Adipocyte (in vitro differentiated cells): Measurements from ENCODE around the gene CD276.
A peak's percentile ranks its signal among the peaks of the same experiment; 100 is the strongest.
"Not testable (repeated sequence)": the region's sequence is repeated elsewhere in the genome, so short reads cannot be mapped to it uniquely, and the experiment has no call there.

Experiments
- DNase-seq: peaks from one replicate; pipeline ENCODE4 v3.0.0-alpha.2; 2015; ENCODE audit warnings: low read depth
- H3K27me3 ChIP-seq: replicated peaks from 2 replicates; pipeline ENCODE4 v1.7.0; 2013; ENCODE audit warnings: mild to moderate bottlenecking, low read length, moderate library complexity; ENCODE audit not compliant: control insufficient read depth, insufficient read depth
- H3K36me3 ChIP-seq: 2 replicates; pipeline ENCODE4 v1.7.0; 2013; ENCODE audit warnings: low read length, mild to moderate bottlenecking, moderate library complexity; ENCODE audit not compliant: control insufficient read depth, insufficient read depth, severe bottlenecking
- H3K4me1 ChIP-seq: 2 replicates; pipeline ENCODE4 v1.7.0; 2013; ENCODE audit warnings: mild to moderate bottlenecking, low read length, moderate library complexity; ENCODE audit not compliant: control insufficient read depth, insufficient read depth
- H3K4me3 ChIP-seq: 2 replicates; pipeline ENCODE4 v1.7.0; 2013; ENCODE audit warnings: mild to moderate bottlenecking, low read length, moderate library complexity
- H3K9ac ChIP-seq: 2 replicates; pipeline ENCODE4 v1.7.0; 2013; ENCODE audit warnings: mild to moderate bottlenecking, low read length, moderate library complexity
- H3K9me3 ChIP-seq: 2 replicates; pipeline ENCODE4 v1.7.0; 2013; ENCODE audit warnings: mild to moderate bottlenecking, low read length, moderate library complexity; ENCODE audit not compliant: control insufficient read depth

Gene CD276

DNA sequence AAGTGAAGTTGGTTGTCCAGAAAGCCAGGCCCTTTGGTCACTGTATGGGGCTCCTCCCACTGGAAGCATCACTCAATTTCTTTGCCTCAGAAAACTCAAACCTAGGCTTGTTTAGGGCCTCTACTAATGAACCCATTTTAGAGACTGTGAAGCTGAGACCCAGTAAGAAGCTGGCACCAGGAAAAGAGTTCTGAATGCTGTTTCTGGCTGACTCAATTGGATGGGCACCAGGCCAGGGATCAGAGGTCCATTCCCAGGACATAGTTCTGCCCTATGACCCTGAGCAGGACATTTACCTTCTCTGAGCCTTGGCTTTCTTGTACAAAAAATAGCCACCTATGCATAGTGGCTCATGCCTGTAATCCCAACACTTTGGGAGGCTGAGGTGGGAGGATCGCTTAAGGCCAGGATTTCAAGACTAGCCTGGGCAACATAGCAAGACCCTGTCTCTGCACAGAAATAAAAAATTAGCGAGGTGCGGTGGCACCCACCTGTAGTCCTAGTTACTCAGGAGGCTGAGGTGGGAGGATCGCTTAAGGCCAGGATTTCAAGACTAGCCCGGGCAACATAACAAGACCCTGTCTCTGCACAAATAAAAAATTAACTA is 30.6 kb downstream of the CD276 start:
- Histone ChIP-seq H3K4me3 (no peak overlapping the region), H3K4me1 (peaks cover 16% of the 10 kb centered on the region), H3K9me3 (no peaks in the 10 kb centered on the region), H3K27me3 (no peaks in the 10 kb centered on the region), H3K9ac (no peak overlapping the region), H3K36me3 (peaks cover 48% of the 10 kb centered on the region)
- no peak for DNase-seq

DNA sequence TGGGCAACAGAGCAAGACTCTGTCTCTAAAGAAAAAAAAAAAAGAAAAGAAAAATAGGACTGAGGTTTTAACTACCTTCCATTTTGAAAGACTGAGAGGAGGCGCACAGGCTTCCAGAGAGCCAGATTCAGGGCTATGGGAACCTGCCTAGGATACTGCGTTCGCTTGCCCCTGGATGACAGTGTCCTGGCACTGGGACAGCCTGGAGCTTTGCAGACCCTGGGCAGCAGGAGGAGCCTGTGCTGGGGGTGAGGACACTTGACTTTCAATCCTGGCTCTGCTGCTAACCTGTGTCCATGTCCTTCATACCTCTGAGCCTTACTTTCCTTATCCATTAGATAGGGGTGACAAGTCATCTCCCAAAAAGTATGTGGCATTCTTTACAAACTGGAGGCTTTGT is 31.2 kb downstream of the CD276 start:
- DNase-seq = no peak
- H3K4me1 ChIP-seq = peaks cover 22% of the 10 kb centered on the region

DNA sequence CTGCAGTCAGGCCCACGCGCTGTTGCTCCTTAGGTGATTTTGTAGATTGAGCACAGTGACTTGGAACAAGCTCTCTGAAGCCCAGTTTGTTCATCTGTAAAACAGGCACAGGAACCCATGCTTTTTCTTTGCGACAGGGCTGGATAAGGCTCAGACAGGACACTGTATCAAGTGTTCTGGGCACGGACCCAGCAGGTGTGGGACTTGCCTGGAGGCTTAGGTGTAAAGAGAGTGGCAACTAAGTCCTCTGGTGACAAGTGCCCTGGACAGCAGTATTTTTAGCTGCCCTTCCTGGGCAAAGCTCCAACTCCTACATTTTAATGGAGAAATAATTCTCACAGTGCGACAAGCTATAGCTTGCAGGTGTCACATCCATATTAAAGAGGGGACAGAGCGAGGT is 32.2 kb downstream of the CD276 start:
- H3K36me3 ChIP-seq = peaks cover 32% of the 10 kb centered on the region
- H3K27me3 ChIP-seq = no peaks in the 10 kb centered on the region
- H3K4me3 ChIP-seq = no peak overlapping the region
- peaks cover 23% of the 10 kb centered on the region for H3K4me1 ChIP-seq
- no peak overlapping the region for H3K9ac ChIP-seq
- H3K9me3 ChIP-seq = no peaks in the 10 kb centered on the region
- no peak for DNase-seq

More for the DNA sequence above, 31.2 kb downstream of the CD276 start:
- Histone ChIP-seq H3K9me3 (no peaks in the 10 kb centered on the region), H3K9ac (no peak overlapping the region), H3K4me3 (no peak overlapping the region), H3K27me3 (no peaks in the 10 kb centered on the region), H3K36me3 (peaks cover 42% of the 10 kb centered on the region)

DNA sequence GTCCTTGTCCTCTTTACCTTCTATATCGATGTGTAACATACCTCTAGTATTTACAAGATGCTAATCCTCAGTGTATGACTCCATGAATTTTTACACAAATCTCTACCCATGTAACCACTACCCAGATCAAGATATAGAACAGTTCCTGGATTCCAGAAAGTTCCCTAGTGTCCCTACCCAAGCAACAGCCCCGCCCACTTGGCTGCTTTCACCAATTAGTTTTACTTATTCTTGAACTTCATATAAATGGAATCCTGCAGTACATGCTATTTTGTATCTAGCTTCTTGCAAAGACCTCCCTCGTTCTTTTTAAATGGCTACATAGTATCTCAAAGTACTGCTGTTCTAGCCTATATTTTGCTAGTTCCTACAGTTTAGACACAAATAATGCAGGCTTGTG is 33.0 kb downstream of the CD276 start:
- peak; percentile 27 for DNase-seq
- no peaks in the 10 kb centered on the region for H3K27me3 ChIP-seq

DNA sequence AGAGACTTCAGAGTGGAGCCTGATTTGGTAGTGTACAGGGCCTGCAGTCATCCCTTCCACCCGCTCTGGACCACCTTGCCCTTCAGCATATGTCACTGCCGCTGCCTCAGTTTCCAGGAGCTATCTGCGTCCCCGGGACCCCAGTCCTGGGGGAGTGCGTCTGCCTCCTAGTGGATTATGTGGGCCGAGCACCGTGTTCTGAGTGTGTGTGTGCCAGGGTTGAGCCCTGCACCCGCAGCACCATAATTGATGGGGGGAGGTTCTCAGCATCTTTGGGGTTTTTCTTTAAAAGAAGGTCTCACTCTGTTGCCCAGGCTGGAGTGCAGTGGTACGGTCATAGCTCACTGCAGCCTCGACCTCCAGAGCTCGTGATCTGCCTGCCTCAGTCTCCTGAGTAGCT is 33.6 kb downstream of the CD276 start:
- no peak overlapping the region for H3K9ac ChIP-seq
- no peaks in the 10 kb centered on the region for H3K27me3 ChIP-seq
- peaks cover 21% of the 10 kb centered on the region for H3K36me3 ChIP-seq
- no peak overlapping the region for H3K4me3 ChIP-seq
- peaks cover 23% of the 10 kb centered on the region for H3K4me1 ChIP-seq
- DNase-seq = no peak
- H3K9me3 ChIP-seq = no peaks in the 10 kb centered on the region

More for the DNA sequence above, 33.0 kb downstream of the CD276 start:
- no peak overlapping the region for H3K9ac ChIP-seq
- no peaks in the 10 kb centered on the region for H3K9me3 ChIP-seq
- peaks cover 27% of the 10 kb centered on the region for H3K36me3 ChIP-seq
- no peak overlapping the region for H3K4me3 ChIP-seq
- H3K4me1 ChIP-seq = peaks cover 23% of the 10 kb centered on the region

DNA sequence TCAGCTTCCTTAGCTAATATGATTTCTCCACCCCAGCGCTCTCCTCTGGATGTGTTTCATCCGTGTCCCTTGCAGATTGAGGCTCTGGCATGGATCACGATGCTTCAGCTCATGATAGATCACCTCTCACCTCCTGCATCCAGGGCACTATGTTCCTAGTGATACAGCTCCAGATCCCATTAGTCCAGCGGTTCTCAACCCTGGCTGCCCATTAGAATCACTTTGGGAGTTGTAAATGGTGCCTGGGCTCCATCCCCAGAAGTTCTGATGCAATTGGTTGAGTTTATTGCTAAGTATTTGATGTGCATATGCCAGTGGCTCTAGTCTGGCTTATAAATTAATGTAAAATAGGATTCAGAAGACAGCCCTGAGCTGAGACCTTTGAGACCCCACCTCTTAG is 34.5 kb downstream of the CD276 start:
- peaks cover 12% of the 10 kb centered on the region for H3K36me3 ChIP-seq
- H3K4me1 ChIP-seq = peaks cover 23% of the 10 kb centered on the region
- H3K9ac ChIP-seq = peak overlapping the region; percentile 5
- no peak for DNase-seq
- H3K4me3 ChIP-seq = no peak overlapping the region
- H3K9me3 ChIP-seq = no peaks in the 10 kb centered on the region
- no peaks in the 10 kb centered on the region for H3K27me3 ChIP-seq

DNA sequence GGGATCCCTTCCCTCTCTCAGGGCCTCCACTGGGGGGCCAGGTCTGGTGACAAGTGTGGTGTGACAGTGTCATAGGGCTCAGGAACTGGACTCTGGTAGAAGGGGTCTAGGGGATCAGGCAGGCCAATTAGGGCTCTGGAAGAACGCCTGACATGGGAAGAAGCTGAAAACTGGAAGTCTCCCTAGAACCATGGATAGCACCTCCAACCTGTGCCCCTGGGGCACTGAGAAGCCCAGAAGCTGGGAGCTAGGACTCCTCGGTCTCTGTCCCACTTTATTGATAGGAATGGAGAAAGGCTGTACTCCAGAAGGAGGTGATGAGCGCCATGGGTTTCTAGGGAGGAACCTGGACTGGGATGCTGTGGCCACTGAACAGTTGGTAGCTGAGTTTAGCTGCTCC is 38.2 kb downstream of the CD276 start:
- Histone ChIP-seq H3K9me3 (no peaks in the 10 kb centered on the region), H3K27me3 (no peaks in the 10 kb centered on the region), H3K4me1 (peaks cover 23% of the 10 kb centered on the region), H3K9ac (no peak overlapping the region), H3K36me3 (no peaks in the 10 kb centered on the region), H3K4me3 (no peak overlapping the region)
- DNase-seq = no peak

DNA sequence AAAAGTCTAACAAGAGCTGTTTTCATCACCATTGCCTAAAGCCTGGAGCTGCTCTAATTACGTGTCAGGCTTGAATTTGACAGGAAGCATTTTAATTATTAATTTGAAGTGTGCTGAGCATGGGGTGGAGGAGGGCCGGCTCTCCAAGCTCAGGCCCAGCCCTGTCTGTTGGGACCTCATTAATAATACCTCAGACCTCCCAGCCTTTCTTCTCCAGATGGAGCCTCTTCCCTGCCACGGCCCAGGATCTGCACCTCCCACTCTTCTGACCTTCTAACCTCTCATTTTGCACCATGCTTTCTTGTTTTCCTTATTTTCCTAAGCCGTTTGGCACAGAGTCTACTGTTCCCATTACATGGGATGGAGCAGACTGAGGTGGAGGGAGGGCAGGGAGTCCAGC is 39.0 kb downstream of the CD276 start:
- DNase-seq = no peak
- no peaks in the 10 kb centered on the region for H3K27me3 ChIP-seq
- H3K9ac ChIP-seq = no peak overlapping the region

DNA sequence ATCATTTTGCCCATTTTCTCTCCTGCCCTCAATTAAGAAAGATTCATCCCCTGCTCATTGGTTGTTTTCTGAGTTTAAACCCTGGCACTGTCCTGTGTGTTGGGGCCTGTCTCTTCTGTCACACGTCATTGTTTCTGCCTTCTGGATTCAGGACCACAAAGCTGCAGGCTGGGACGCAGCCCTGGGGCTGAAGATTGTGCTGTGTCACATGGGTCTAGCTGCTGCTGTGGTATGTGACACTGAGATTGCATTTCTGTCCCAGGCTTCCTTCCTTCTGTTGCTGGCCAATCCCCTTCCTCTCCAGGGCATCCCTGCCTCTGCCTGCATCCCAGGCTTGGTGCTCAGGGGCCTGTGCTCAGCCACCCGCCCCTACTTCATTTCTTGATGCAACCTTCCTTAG is 40.0 kb downstream of the CD276 start:
- H3K4me3 ChIP-seq = no peak overlapping the region
- no peaks in the 10 kb centered on the region for H3K27me3 ChIP-seq
- no peak for DNase-seq
- no peaks in the 10 kb centered on the region for H3K9me3 ChIP-seq
- no peak overlapping the region for H3K9ac ChIP-seq
- H3K36me3 ChIP-seq = no peaks in the 10 kb centered on the region
- H3K4me1 ChIP-seq = peaks cover 13% of the 10 kb centered on the region

More for the DNA sequence above, 39.0 kb downstream of the CD276 start:
- peaks cover 23% of the 10 kb centered on the region for H3K4me1 ChIP-seq
- no peaks in the 10 kb centered on the region for H3K36me3 ChIP-seq
- no peaks in the 10 kb centered on the region for H3K9me3 ChIP-seq
- no peak overlapping the region for H3K4me3 ChIP-seq

DNA sequence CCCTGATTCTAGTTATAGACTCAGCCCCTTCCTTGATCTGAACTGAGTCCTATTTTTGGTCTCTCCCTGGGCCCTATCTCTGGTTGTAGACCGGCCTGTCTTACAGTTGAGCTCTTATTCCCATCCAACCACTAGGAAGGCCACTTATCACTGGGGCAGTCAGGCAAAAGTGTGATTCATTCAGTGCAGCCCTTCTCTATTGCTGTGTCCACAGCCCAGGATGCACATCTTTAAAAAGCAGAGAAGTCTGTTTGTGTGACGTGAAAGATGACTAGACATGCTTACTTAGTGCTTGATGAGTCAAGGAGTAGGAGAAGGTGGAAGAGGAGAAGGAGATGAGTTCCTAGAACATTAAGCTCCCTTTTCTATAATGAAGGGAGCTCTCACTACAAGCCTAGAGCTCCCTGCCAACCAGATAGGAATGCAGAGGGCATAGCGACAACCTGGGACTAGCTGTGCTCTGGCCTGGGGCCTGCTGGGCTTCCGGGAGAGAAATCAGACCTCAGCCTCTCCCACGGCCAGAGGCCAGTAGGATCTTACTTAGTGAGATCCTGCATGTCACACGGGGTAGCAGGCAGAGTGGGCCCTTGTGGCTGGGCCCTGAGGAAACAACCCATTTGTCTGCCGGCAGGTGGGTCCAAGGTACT is 43.3 kb downstream of the CD276 start:
- DNase-seq = peak; percentile 32
- no peak overlapping the region for H3K9ac ChIP-seq

DNA sequence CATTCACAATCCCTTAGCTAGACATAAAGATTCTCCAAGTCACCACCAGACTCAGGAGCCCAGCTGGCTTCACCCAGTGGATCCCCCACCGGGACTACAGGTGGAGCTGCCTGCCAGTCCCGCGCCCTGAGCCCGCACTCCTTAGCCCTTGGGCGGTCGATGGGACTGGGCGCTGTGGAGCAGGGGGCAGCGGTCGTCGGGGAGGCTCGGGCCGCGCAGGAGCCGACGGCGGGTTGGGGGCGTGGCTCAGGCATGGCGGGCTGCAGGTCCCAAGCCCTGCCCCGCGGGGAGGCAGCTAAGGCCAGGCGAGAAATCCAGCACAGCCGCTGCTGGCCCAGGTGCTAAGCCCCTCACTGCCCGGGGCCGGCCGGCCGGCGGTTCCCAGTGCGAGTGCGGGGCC is 47.9 kb downstream of the CD276 start:
- H3K9ac ChIP-seq, DNase-seq, H3K9me3 ChIP-seq, H3K4me1 ChIP-seq, H3K36me3 ChIP-seq, H3K4me3 ChIP-seq: not testable (repeated sequence)
- peaks cover 22% of the 10 kb centered on the region for H3K27me3 ChIP-seq

More for the DNA sequence above, 43.3 kb downstream of the CD276 start:
- Histone ChIP-seq H3K36me3 (no peaks in the 10 kb centered on the region), H3K4me1 (no peaks in the 10 kb centered on the region), H3K4me3 (no peak overlapping the region), H3K27me3 (no peaks in the 10 kb centered on the region), H3K9me3 (no peaks in the 10 kb centered on the region)

DNA sequence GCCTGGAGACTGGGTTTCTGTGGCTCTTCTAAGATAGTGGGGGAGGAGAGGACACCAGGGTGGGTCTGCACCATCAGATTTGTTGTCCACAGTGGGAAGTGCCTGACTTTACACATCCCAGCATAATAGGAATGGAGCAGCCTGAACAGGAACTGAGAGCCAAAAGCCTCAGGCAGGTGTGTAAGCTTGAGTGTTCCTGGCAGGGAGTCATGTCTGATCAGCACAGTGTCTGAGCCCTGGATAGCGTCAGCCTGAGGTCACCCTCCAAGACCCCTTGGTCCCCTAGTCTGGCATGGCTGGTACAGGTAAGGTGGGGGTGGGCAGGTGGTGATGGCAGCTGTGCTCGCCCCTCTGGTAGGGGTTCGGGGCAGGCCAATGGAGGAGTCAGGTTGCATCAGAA is 48.7 kb downstream of the CD276 start:
- DNase-seq = no peak
- H3K9me3 ChIP-seq = no peaks in the 10 kb centered on the region
- H3K27me3 ChIP-seq = peaks cover 27% of the 10 kb centered on the region
- no peaks in the 10 kb centered on the region for H3K4me1 ChIP-seq
- H3K36me3 ChIP-seq = no peaks in the 10 kb centered on the region
- H3K9ac ChIP-seq = no peak overlapping the region
- no peak overlapping the region for H3K4me3 ChIP-seq
